Left renal pelvis (tissue), 4 donors: ENCODE results near the gene CCDC150. TPM values are rescaled to one million over a fixed set of nuclear protein-coding genes. Genes with fewer than 3 reads are reported as not detected.
"Not testable (repeated sequence)": the region's sequence is repeated elsewhere in the genome, so short reads cannot be mapped to it uniquely, and the experiment has no call there.

Experiments used
- DNase-seq, 4 donors: peaks; one replicate each; pipeline ENCODE4 v3.0.0-alpha.2; 2013; ENCODE audit warnings: low read depth in 4 of 4, low spot score in 3 of 4
- polyA plus RNA-seq, 4 donors: library from polyadenylated mRNA; unstranded; fragments of 120-200 nt; gene quantifications; one replicate each; pipeline ENCODE4 v1.2.1, GENCODE V29; 2013; ENCODE audit not compliant: insufficient read length in 4 of 4

Gene CCDC150
- polyA plus RNA-seq, 4 donors: 6.6 to 23.6 (median 22.5) TPM

- DNase-seq: peak in 1 of 4 donors; percentile 7
These were observed 64.2 kb downstream of the CCDC150 start for GRCh38 chr2:196703695-196704094.

- DNase-seq: not testable (repeated sequence)
These were observed 70.5 kb downstream of the CCDC150 start for GRCh38 chr2:196710056-196710455.

GRCh38 chr2:196711625-196712024, 72.1 kb downstream of the CCDC150 start:
- no peak for DNase-seq

- DNase-seq: no peak
These were observed 73.4 kb downstream of the CCDC150 start for GRCh38 chr2:196712867-196713266.

- DNase-seq: peak in 1 of 4 donors; percentile 5
These were observed 79.0 kb downstream of the CCDC150 start for GRCh38 chr2:196718419-196719109.

GRCh38 chr2:196719110-196719872, 79.8 kb downstream of the CCDC150 start:
- peak; percentile 16 to 39 (median 24) for DNase-seq

- no peak for DNase-seq
These were observed 84.1 kb downstream of the CCDC150 start for GRCh38 chr2:196723571-196723970.

GRCh38 chr2:196725218-196725617, 85.7 kb downstream of the CCDC150 start:
- no peak for DNase-seq

- DNase-seq: no peak
These were observed 86.4 kb downstream of the CCDC150 start for GRCh38 chr2:196725882-196726281.

GRCh38 chr2:196729418-196729817, 89.9 kb downstream of the CCDC150 start:
- no peak for DNase-seq

- not testable (repeated sequence) for DNase-seq
These were observed 97.1 kb downstream of the CCDC150 start for GRCh38 chr2:196736646-196737045.

GRCh38 chr2:196737046-196737445, 97.5 kb downstream of the CCDC150 start:
- no peak for DNase-seq

- DNase-seq: no peak
These were observed 99.5 kb downstream of the CCDC150 start for GRCh38 chr2:196739031-196739430.

GRCh38 chr2:196742216-196742615, 102.7 kb downstream of the CCDC150 start:
- no peak for DNase-seq

GRCh38 chr2:196742685-196743084, 103.2 kb downstream of the CCDC150 start:
- no peak for DNase-seq

GRCh38 chr2:196743165-196743564, 103.7 kb downstream of the CCDC150 start:
- DNase-seq: no peak

GRCh38 chr2:196745711-196746110, 106.2 kb downstream of the CCDC150 start:
- DNase-seq: no peak

- no peak for DNase-seq
These were observed 107.9 kb downstream of the CCDC150 start for GRCh38 chr2:196747400-196747799.

GRCh38 chr2:196748123-196748522, 108.6 kb downstream of the CCDC150 start:
- DNase-seq: no peak

GRCh38 chr2:196750291-196750923, 110.9 kb downstream of the CCDC150 start:
- no peak for DNase-seq

- peak; percentile 14 to 22 (median 18) for DNase-seq
These were observed 111.6 kb downstream of the CCDC150 start for GRCh38 chr2:196750977-196751631.
